HL-60/S4 treated with phorbol 12-myristate 13-acetate at 8.2 ng/mL for 4 days and 3 days (cell line): ENCODE results near the gene ZNF10.

Experiments used
- in situ Hi-C: fragments of 300-500 bp; cut with MboI; formaldehyde crosslinking; loops from 2 replicates; pipeline ENCODE4 v1.15.0; 2022; ENCODE audit warnings: low sequenced_read_pairs

Gene ZNF10

GRCh38 chr12:133130038-133130807 is at the start of gene ZNF10, which contains the start of gene ZNF891:
Gene ZNF10 (plus strand): TSS chr12:133130627. CDS start chr12:133144493, 13,866 bp downstream.
Gene ZNF891 (minus strand): TSS chr12:133130274. CDS start chr12:133121918, 8,356 bp downstream.
- in situ Hi-C loops: no loop called here

- in situ Hi-C loops: no loop called here
Observed at GRCh38 chr12:133081159-133081780, 49.2 kb upstream of the ZNF10 start.

- in situ Hi-C loops: no loop called here
Observed at GRCh38 chr12:133083345-133083744, 47.1 kb upstream of the ZNF10 start.

GRCh38 chr12:133105620-133106019 is 24.8 kb upstream of the ZNF10 start:
- in situ Hi-C loops: no loop called here

- in situ Hi-C loops: no loop called here
Observed at GRCh38 chr12:133106253-133106652, 24.2 kb upstream of the ZNF10 start.

GRCh38 chr12:133107121-133107520 is 23.3 kb upstream of the ZNF10 start:
- in situ Hi-C loops: no loop called here

GRCh38 chr12:133108150-133108549 is 22.3 kb upstream of the ZNF10 start:
- in situ Hi-C loops: no loop called here

- in situ Hi-C loops: no loop called here
Observed at GRCh38 chr12:133120385-133121191, 9.8 kb upstream of the ZNF10 start.

- in situ Hi-C loops: no loop called here
Observed at GRCh38 chr12:133124674-133125073, 5.8 kb upstream of the ZNF10 start.

- in situ Hi-C loops: no loop called here
Observed at GRCh38 chr12:133129368-133130037, 924 bp upstream of the ZNF10 start.

GRCh38 chr12:133130808-133131128 is 341 bp downstream of the ZNF10 start:
- in situ Hi-C loops: no loop called here

GRCh38 chr12:133135747-133136146 is 5.3 kb downstream of the ZNF10 start:
- in situ Hi-C loops: no loop called here

GRCh38 chr12:133145981-133146380 is 15.6 kb downstream of the ZNF10 start:
- in situ Hi-C loops: no loop called here

GRCh38 chr12:133156125-133156690 is 25.8 kb downstream of the ZNF10 start:
- in situ Hi-C loops: no loop called here

GRCh38 chr12:133165776-133166175 is 35.3 kb downstream of the ZNF10 start:
- in situ Hi-C loops: no loop called here

- in situ Hi-C loops: no loop called here
Observed at GRCh38 chr12:133172491-133172890, 42.1 kb downstream of the ZNF10 start.

- in situ Hi-C loops: no loop called here
Observed at GRCh38 chr12:133174901-133175300, 44.5 kb downstream of the ZNF10 start.

GRCh38 chr12:133180669-133181068 is 50.2 kb downstream of the ZNF10 start:
- in situ Hi-C loops: no loop called here

GRCh38 chr12:133181238-133181959 is 51.0 kb downstream of the ZNF10 start, which contains the start of gene ZNF268:
Gene ZNF268 (plus strand): TSS chr12:133181495. CDS start chr12:133181998, 503 bp downstream.
- in situ Hi-C loops: no loop called here

GRCh38 chr12:133190176-133190575 is 59.7 kb downstream of the ZNF10 start:
- in situ Hi-C loops: no loop called here
